ENCODE measurements around the gene GPC6.
"Not testable (repeated sequence)": the region's sequence is repeated elsewhere in the genome, so short reads cannot be mapped to it uniquely, and the experiment has no call there.

The GPC6 gene

GRCh38 chr13:93304868-93305613 lies 78.4 kb downstream of the GPC6 start:
- no peak overlapping the region for H3K4me3 ChIP-seq (ENCODE audit: low read length)
- no peak overlapping the region for H3K9ac ChIP-seq (ENCODE audit: low read depth, low read length)
- H3K36me3 ChIP-seq (ENCODE audit: insufficient read depth, low read depth, low read length) = no peaks in the 10 kb centered on the region
- no peaks in the 10 kb centered on the region for H3K9me3 ChIP-seq (ENCODE audit: insufficient read depth, low read depth, low read length)
- H3K27me3 ChIP-seq (ENCODE audit: insufficient read depth, low read length) = no peaks in the 10 kb centered on the region
- H3K27ac ChIP-seq (ENCODE audit: low read length) = no peak overlapping the region
- peaks cover 13% of the 10 kb centered on the region; the same call in 1 of the 2 replicates for H3K4me1 ChIP-seq (ENCODE audit: insufficient read depth, low read length)

GRCh38 chr13:93305886-93306285 lies 79.3 kb downstream of the GPC6 start:
- no peak overlapping the region for H3K27ac ChIP-seq (ENCODE audit: low read length)
- H3K4me1 ChIP-seq (ENCODE audit: insufficient read depth, low read length) = peaks cover 13% of the 10 kb centered on the region; the same call in 1 of the 2 replicates
- H3K9me3 ChIP-seq (ENCODE audit: insufficient read depth, low read depth, low read length) = no peaks in the 10 kb centered on the region
- H3K9ac ChIP-seq (ENCODE audit: low read depth, low read length) = no peak overlapping the region
- no peaks in the 10 kb centered on the region for H3K27me3 ChIP-seq (ENCODE audit: insufficient read depth, low read length)
- H3K36me3 ChIP-seq (ENCODE audit: insufficient read depth, low read depth, low read length) = no peaks in the 10 kb centered on the region
- H3K4me3 ChIP-seq (ENCODE audit: low read length) = no peak overlapping the region

GRCh38 chr13:93307136-93307535 lies 80.5 kb downstream of the GPC6 start:
- Histone ChIP-seq H3K9me3 (ENCODE audit: insufficient read depth, low read depth, low read length) (no peaks in the 10 kb centered on the region), H3K27me3 (ENCODE audit: insufficient read depth, low read length) (no peaks in the 10 kb centered on the region), H3K4me1 (ENCODE audit: insufficient read depth, low read length) (peaks cover 13% of the 10 kb centered on the region; the same call in 1 of the 2 replicates), H3K4me3 (ENCODE audit: low read length) (no peak overlapping the region), H3K9ac (ENCODE audit: low read depth, low read length) (no peak overlapping the region), H3K27ac (ENCODE audit: low read length) (no peak overlapping the region), H3K36me3 (ENCODE audit: insufficient read depth, low read depth, low read length) (no peaks in the 10 kb centered on the region)

- Histone ChIP-seq H3K36me3 (ENCODE audit: insufficient read depth, low read depth, low read length) (no peaks in the 10 kb centered on the region), H3K9me3 (ENCODE audit: insufficient read depth, low read depth, low read length) (no peaks in the 10 kb centered on the region), H3K4me1 (ENCODE audit: insufficient read depth, low read length) (peaks cover 13% of the 10 kb centered on the region; the same call in 1 of the 2 replicates), H3K9ac (ENCODE audit: low read depth, low read length) (no peak overlapping the region), H3K4me3 (ENCODE audit: low read length) (no peak overlapping the region), H3K27me3 (ENCODE audit: insufficient read depth, low read length) (no peaks in the 10 kb centered on the region), H3K27ac (ENCODE audit: low read length) (no peak overlapping the region)
These were observed 81.0 kb downstream of the GPC6 start for GRCh38 chr13:93307651-93308050.

GRCh38 chr13:93309886-93310523 lies 83.4 kb downstream of the GPC6 start:
- Histone ChIP-seq H3K9me3 (ENCODE audit: insufficient read depth, low read depth, low read length) (no peaks in the 10 kb centered on the region), H3K9ac (ENCODE audit: low read depth, low read length) (no peak overlapping the region), H3K4me3 (ENCODE audit: low read length) (no peak overlapping the region), H3K4me1 (ENCODE audit: insufficient read depth, low read length) (peaks cover 5% of the 10 kb centered on the region; the same call in 1 of the 2 replicates), H3K27ac (ENCODE audit: low read length) (no peak overlapping the region), H3K27me3 (ENCODE audit: insufficient read depth, low read length) (no peaks in the 10 kb centered on the region), H3K36me3 (ENCODE audit: insufficient read depth, low read depth, low read length) (no peaks in the 10 kb centered on the region)

- no peak overlapping the region for H3K27ac ChIP-seq (ENCODE audit: low read length)
- no peaks in the 10 kb centered on the region for H3K9me3 ChIP-seq (ENCODE audit: insufficient read depth, low read depth, low read length)
- no peak overlapping the region; the same call in 1 of the 2 replicates for H3K4me3 ChIP-seq (ENCODE audit: low read length)
- H3K4me1 ChIP-seq (ENCODE audit: insufficient read depth, low read length) = peaks cover 42% of the 10 kb centered on the region
- H3K36me3 ChIP-seq (ENCODE audit: insufficient read depth, low read depth, low read length) = no peaks in the 10 kb centered on the region
- H3K27me3 ChIP-seq (ENCODE audit: insufficient read depth, low read length) = no peaks in the 10 kb centered on the region
- no peak overlapping the region for H3K9ac ChIP-seq (ENCODE audit: low read depth, low read length)
These were observed 90.2 kb downstream of the GPC6 start for GRCh38 chr13:93316841-93317240.

GRCh38 chr13:93318534-93319254 lies 92.1 kb downstream of the GPC6 start:
- Histone ChIP-seq H3K4me1 (ENCODE audit: insufficient read depth, low read length) (peaks cover 42% of the 10 kb centered on the region), H3K27ac (ENCODE audit: low read length) (no peak overlapping the region), H3K36me3 (ENCODE audit: insufficient read depth, low read depth, low read length) (no peaks in the 10 kb centered on the region), H3K4me3 (ENCODE audit: low read length) (no peak overlapping the region), H3K27me3 (ENCODE audit: insufficient read depth, low read length) (no peaks in the 10 kb centered on the region), H3K9me3 (ENCODE audit: insufficient read depth, low read depth, low read length) (no peaks in the 10 kb centered on the region), H3K9ac (ENCODE audit: low read depth, low read length) (no peak overlapping the region)

- H3K36me3 ChIP-seq (ENCODE audit: insufficient read depth, low read depth, low read length) = no peaks in the 10 kb centered on the region
- peaks cover 41% of the 10 kb centered on the region for H3K4me1 ChIP-seq (ENCODE audit: insufficient read depth, low read length)
- H3K9me3 ChIP-seq (ENCODE audit: insufficient read depth, low read depth, low read length) = no peaks in the 10 kb centered on the region
- H3K27ac ChIP-seq (ENCODE audit: low read length) = no peak overlapping the region
- no peaks in the 10 kb centered on the region for H3K27me3 ChIP-seq (ENCODE audit: insufficient read depth, low read length)
- no peak overlapping the region for H3K9ac ChIP-seq (ENCODE audit: low read depth, low read length)
- H3K4me3 ChIP-seq (ENCODE audit: low read length) = no peak overlapping the region
These were observed 94.3 kb downstream of the GPC6 start for GRCh38 chr13:93320942-93321341.

GRCh38 chr13:93323880-93324279 lies 97.3 kb downstream of the GPC6 start:
- H3K4me3 ChIP-seq (ENCODE audit: low read length); H3K9ac ChIP-seq (ENCODE audit: low read depth, low read length); H3K27ac ChIP-seq (ENCODE audit: low read length); H3K36me3 ChIP-seq (ENCODE audit: insufficient read depth, low read depth, low read length); H3K9me3 ChIP-seq (ENCODE audit: insufficient read depth, low read depth, low read length); H3K27me3 ChIP-seq (ENCODE audit: insufficient read depth, low read length): not testable (repeated sequence)
- peaks cover 24% of the 10 kb centered on the region for H3K4me1 ChIP-seq (ENCODE audit: insufficient read depth, low read length)

- Histone ChIP-seq H3K27ac (ENCODE audit: low read length) (no peak overlapping the region), H3K4me3 (ENCODE audit: low read length) (no peak overlapping the region), H3K4me1 (ENCODE audit: insufficient read depth, low read length) (peaks cover 19% of the 10 kb centered on the region), H3K36me3 (ENCODE audit: insufficient read depth, low read depth, low read length) (no peaks in the 10 kb centered on the region), H3K9me3 (ENCODE audit: insufficient read depth, low read depth, low read length) (no peaks in the 10 kb centered on the region), H3K27me3 (ENCODE audit: insufficient read depth, low read length) (no peaks in the 10 kb centered on the region), H3K9ac (ENCODE audit: low read depth, low read length) (no peak overlapping the region)
These were observed 99.0 kb downstream of the GPC6 start for GRCh38 chr13:93325303-93326233.

GRCh38 chr13:93326234-93326811 lies 99.7 kb downstream of the GPC6 start:
- no peak overlapping the region for H3K9ac ChIP-seq (ENCODE audit: low read depth, low read length)
- no peaks in the 10 kb centered on the region for H3K27me3 ChIP-seq (ENCODE audit: insufficient read depth, low read length)
- H3K9me3 ChIP-seq (ENCODE audit: insufficient read depth, low read depth, low read length) = no peaks in the 10 kb centered on the region
- no peaks in the 10 kb centered on the region for H3K36me3 ChIP-seq (ENCODE audit: insufficient read depth, low read depth, low read length)
- H3K4me1 ChIP-seq (ENCODE audit: insufficient read depth, low read length) = peaks cover 12% of the 10 kb centered on the region
- no peak overlapping the region for H3K4me3 ChIP-seq (ENCODE audit: low read length)
- no peak overlapping the region for H3K27ac ChIP-seq (ENCODE audit: low read length)
